WTC11 (cell line): ENCODE data around the gene DRD4. TPM values are rescaled to one million over a fixed set of nuclear protein-coding genes. Genes with fewer than 3 reads are reported as not detected.

Source experiments
- ATAC-seq: fragments of 200-7000 bp; cut with Tn5 transposase; 2 replicates; pipeline ENCODE4 v1.10.0; 2021; ENCODE audit warnings: mild to moderate bottlenecking, moderate library complexity
- CTCF ChIA-PET: fragments of 300-600 bp; sonication (Branson Sonifier 250); formaldehyde crosslinking; loops from one replicate; lab custom pipeline; 2021; ENCODE audit warnings: antibody characterized with exemption; lab: Charles Lee
- POLR2A ChIA-PET: fragments of 350-600 bp; sonication (Branson Sonifier 250); formaldehyde crosslinking; loops from one replicate; lab custom pipeline; 2021; ENCODE audit warnings: antibody characterized with exemption; lab: Charles Lee
- DNase-seq: peaks from one replicate; pipeline ENCODE4 v3.0.0; 2021; ENCODE audit warnings: low spot score
- H3K27ac Mint-ChIP-seq: 2 replicates; pipeline ENCODE4 v1.8.0; 2021; ENCODE audit warnings: mixed read lengths
- H3K27me3 Mint-ChIP-seq: 2 replicates; pipeline ENCODE4 v1.8.0; 2021; ENCODE audit warnings: low read depth, mild to moderate bottlenecking, moderate library complexity, mixed read lengths
- H3K36me3 Mint-ChIP-seq: 2 replicates; pipeline ENCODE4 v1.8.0; 2021; ENCODE audit warnings: mixed read lengths
- H3K4me1 Mint-ChIP-seq: 2 replicates; pipeline ENCODE4 v1.8.0; 2022; ENCODE audit warnings: mixed read lengths
- H3K4me3 Mint-ChIP-seq: 2 replicates; pipeline ENCODE4 v1.8.0; 2021; ENCODE audit warnings: mild to moderate bottlenecking, moderate library complexity, mixed read lengths
- H3K9me3 Mint-ChIP-seq: 2 replicates; pipeline ENCODE4 v1.8.0; 2021; ENCODE audit warnings: mixed read lengths
- EMX1 ChIP-seq: fragments of 250-450 bp; sonication (Bioruptor Pico); IDR thresholded peaks from 2 replicates; pipeline ENCODE4 v1.8.0; 2021; ENCODE audit warnings: mild to moderate bottlenecking
- FOXJ3 ChIP-seq: sonication (generic); formaldehyde crosslinking; IDR thresholded peaks from 2 replicates; pipeline ENCODE4 v1.9.0; 2021; ENCODE audit warnings: missing genetic modification reagents, mild to moderate bottlenecking, borderline replicate concordance
- GABPB1 ChIP-seq: sonication (generic); formaldehyde crosslinking; IDR thresholded peaks from 2 replicates; pipeline ENCODE4 v1.8.1; 2023; ENCODE audit warnings: mild to moderate bottlenecking, missing genetic modification reagents
- GTF2I ChIP-seq: fragments of 250-450 bp; sonication (Bioruptor Pico); conservative IDR thresholded peaks from 2 replicates; pipeline ENCODE4 v1.4.0; 2021; ENCODE audit warnings: mild to moderate bottlenecking
- HMGA2 ChIP-seq: fragments of 250-450 bp; sonication (Bioruptor Pico); IDR thresholded peaks from 2 replicates; pipeline ENCODE4 v1.4.0; 2021; ENCODE audit warnings: mild to moderate bottlenecking, moderate library complexity
- KAT7 ChIP-seq: sonication (generic); formaldehyde crosslinking; IDR thresholded peaks from 2 replicates; pipeline ENCODE4 v1.8.1; 2023; ENCODE audit warnings: missing genetic modification reagents, mild to moderate bottlenecking, borderline replicate concordance
- NR2C2 ChIP-seq: sonication (generic); formaldehyde crosslinking; IDR thresholded peaks from 2 replicates; pipeline ENCODE4 v1.8.0; 2022; ENCODE audit warnings: mild to moderate bottlenecking, missing genetic modification reagents
- NR3C1 ChIP-seq: sonication (generic); formaldehyde crosslinking; conservative IDR thresholded peaks from 2 replicates; pipeline ENCODE4 v1.8.1; 2023; ENCODE audit warnings: low read depth, mild to moderate bottlenecking, missing genetic modification reagents
- RELA ChIP-seq: sonication (generic); formaldehyde crosslinking; IDR thresholded peaks from 2 replicates; pipeline ENCODE4 v1.8.1; 2022; ENCODE audit warnings: missing genetic modification reagents, mild to moderate bottlenecking, borderline replicate concordance
- TCF7 ChIP-seq: sonication (generic); formaldehyde crosslinking; IDR thresholded peaks from 2 replicates; pipeline ENCODE4 v1.8.0; 2022; ENCODE audit warnings: mild to moderate bottlenecking, low read depth, missing genetic modification reagents, moderate library complexity
- ZNF671 ChIP-seq: fragments of 250-450 bp; sonication (Bioruptor Pico); IDR thresholded peaks from 2 replicates; pipeline ENCODE4 v1.8.0; 2021; ENCODE audit warnings: mild to moderate bottlenecking
- total RNA-seq: library from RNA; stranded (reverse); gene quantifications from 3 replicates; pipeline ENCODE4 v1.2.3, GENCODE V29; 2021
- TF ChIP-seq, protein P1 (sequence below): fragments of 250-450 bp; sonication (Bioruptor Pico); IDR thresholded peaks from 2 replicates; pipeline ENCODE4 v1.9.0; 2021; ENCODE audit warnings: mild to moderate bottlenecking, borderline replicate concordance
- TF ChIP-seq, protein P2 (sequence below): sonication (generic); formaldehyde crosslinking; IDR thresholded peaks from 2 replicates; pipeline ENCODE4 v1.8.1; 2023; ENCODE audit warnings: mild to moderate bottlenecking, missing genetic modification reagents, borderline replicate concordance
- TF ChIP-seq, protein P3 (sequence below): sonication (generic); formaldehyde crosslinking; IDR thresholded peaks from 2 replicates; pipeline ENCODE4 v1.8.1; 2022; ENCODE audit warnings: mild to moderate bottlenecking, missing genetic modification reagents, moderate library complexity, borderline replicate concordance
- TF ChIP-seq, protein P4 (sequence below): fragments of 250-450 bp; sonication (Bioruptor Pico); conservative IDR thresholded peaks from 2 replicates; pipeline ENCODE4 v1.9.0; 2021; ENCODE audit warnings: mild to moderate bottlenecking
- TF ChIP-seq, protein P5 (sequence below): sonication (generic); formaldehyde crosslinking; IDR thresholded peaks from 2 replicates; pipeline ENCODE4 v1.8.1; 2022; ENCODE audit warnings: low read depth, missing genetic modification reagents, borderline replicate concordance
- TF ChIP-seq, protein P6 (sequence below): sonication (generic); formaldehyde crosslinking; IDR thresholded peaks from 2 replicates; pipeline ENCODE4 v1.8.0; 2023; ENCODE audit warnings: missing genetic modification reagents
- TF ChIP-seq, protein P7 (sequence below): sonication (generic); formaldehyde crosslinking; IDR thresholded peaks from 2 replicates; pipeline ENCODE4 v1.8.0; 2022; ENCODE audit warnings: mild to moderate bottlenecking, missing genetic modification reagents

The DRD4 gene
- total RNA-seq, 1 experiment from 2014 or later: 3.7 TPM

DNA sequence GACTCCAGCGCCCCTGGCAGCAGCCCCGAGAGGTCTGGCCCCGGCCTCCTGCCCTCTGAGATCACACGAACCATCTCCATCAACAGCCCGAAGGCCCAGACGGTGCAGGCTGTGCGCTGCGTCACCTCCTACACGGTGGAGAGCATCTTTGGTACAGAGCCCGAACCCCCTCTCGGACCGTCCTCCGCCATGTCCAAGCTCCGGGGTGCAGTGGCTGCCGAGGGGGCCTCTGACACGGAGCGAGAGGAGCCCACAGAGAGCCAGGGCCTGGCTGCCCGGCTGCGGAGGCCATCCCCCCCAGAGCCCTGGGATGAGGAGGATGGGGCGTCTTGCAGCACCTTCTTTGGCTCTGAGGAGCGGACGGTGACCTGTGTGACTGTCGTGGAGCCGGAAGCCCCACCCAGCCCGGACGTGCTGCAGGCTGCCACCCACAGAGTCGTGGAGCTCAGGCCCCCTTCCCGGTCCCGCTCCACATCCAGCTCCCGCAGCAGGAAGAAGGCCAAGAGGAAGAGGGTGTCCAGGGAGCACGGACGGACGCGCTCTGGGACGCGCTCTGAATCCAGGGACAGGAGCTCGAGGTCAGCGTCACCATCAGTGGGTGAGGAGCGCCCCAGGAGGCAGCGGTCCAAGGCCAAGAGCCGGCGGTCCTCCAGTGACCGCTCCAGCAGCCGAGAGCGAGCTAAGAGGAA is 29.0 kb upstream of the DRD4 start (continued):
- TF ChIP-seq, protein P1, sequence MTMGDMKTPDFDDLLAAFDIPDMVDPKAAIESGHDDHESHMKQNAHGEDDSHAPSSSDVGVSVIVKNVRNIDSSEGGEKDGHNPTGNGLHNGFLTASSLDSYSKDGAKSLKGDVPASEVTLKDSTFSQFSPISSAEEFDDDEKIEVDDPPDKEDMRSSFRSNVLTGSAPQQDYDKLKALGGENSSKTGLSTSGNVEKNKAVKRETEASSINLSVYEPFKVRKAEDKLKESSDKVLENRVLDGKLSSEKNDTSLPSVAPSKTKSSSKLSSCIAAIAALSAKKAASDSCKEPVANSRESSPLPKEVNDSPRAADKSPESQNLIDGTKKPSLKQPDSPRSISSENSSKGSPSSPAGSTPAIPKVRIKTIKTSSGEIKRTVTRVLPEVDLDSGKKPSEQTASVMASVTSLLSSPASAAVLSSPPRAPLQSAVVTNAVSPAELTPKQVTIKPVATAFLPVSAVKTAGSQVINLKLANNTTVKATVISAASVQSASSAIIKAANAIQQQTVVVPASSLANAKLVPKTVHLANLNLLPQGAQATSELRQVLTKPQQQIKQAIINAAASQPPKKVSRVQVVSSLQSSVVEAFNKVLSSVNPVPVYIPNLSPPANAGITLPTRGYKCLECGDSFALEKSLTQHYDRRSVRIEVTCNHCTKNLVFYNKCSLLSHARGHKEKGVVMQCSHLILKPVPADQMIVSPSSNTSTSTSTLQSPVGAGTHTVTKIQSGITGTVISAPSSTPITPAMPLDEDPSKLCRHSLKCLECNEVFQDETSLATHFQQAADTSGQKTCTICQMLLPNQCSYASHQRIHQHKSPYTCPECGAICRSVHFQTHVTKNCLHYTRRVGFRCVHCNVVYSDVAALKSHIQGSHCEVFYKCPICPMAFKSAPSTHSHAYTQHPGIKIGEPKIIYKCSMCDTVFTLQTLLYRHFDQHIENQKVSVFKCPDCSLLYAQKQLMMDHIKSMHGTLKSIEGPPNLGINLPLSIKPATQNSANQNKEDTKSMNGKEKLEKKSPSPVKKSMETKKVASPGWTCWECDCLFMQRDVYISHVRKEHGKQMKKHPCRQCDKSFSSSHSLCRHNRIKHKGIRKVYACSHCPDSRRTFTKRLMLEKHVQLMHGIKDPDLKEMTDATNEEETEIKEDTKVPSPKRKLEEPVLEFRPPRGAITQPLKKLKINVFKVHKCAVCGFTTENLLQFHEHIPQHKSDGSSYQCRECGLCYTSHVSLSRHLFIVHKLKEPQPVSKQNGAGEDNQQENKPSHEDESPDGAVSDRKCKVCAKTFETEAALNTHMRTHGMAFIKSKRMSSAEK (CRISPR knock-in tag): no peak
- TF ChIP-seq EMX1 (no peak), ZNF671 (no peak), NR3C1 (no peak)
- TF ChIP-seq, protein P2, sequence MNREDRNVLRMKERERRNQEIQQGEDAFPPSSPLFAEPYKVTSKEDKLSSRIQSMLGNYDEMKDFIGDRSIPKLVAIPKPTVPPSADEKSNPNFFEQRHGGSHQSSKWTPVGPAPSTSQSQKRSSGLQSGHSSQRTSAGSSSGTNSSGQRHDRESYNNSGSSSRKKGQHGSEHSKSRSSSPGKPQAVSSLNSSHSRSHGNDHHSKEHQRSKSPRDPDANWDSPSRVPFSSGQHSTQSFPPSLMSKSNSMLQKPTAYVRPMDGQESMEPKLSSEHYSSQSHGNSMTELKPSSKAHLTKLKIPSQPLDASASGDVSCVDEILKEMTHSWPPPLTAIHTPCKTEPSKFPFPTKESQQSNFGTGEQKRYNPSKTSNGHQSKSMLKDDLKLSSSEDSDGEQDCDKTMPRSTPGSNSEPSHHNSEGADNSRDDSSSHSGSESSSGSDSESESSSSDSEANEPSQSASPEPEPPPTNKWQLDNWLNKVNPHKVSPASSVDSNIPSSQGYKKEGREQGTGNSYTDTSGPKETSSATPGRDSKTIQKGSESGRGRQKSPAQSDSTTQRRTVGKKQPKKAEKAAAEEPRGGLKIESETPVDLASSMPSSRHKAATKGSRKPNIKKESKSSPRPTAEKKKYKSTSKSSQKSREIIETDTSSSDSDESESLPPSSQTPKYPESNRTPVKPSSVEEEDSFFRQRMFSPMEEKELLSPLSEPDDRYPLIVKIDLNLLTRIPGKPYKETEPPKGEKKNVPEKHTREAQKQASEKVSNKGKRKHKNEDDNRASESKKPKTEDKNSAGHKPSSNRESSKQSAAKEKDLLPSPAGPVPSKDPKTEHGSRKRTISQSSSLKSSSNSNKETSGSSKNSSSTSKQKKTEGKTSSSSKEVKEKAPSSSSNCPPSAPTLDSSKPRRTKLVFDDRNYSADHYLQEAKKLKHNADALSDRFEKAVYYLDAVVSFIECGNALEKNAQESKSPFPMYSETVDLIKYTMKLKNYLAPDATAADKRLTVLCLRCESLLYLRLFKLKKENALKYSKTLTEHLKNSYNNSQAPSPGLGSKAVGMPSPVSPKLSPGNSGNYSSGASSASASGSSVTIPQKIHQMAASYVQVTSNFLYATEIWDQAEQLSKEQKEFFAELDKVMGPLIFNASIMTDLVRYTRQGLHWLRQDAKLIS (CRISPR knock-in tag): no peak
- TF ChIP-seq, protein P3, sequence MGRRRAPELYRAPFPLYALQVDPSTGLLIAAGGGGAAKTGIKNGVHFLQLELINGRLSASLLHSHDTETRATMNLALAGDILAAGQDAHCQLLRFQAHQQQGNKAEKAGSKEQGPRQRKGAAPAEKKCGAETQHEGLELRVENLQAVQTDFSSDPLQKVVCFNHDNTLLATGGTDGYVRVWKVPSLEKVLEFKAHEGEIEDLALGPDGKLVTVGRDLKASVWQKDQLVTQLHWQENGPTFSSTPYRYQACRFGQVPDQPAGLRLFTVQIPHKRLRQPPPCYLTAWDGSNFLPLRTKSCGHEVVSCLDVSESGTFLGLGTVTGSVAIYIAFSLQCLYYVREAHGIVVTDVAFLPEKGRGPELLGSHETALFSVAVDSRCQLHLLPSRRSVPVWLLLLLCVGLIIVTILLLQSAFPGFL (CRISPR knock-in tag): no peak
- TF ChIP-seq, protein P4, sequence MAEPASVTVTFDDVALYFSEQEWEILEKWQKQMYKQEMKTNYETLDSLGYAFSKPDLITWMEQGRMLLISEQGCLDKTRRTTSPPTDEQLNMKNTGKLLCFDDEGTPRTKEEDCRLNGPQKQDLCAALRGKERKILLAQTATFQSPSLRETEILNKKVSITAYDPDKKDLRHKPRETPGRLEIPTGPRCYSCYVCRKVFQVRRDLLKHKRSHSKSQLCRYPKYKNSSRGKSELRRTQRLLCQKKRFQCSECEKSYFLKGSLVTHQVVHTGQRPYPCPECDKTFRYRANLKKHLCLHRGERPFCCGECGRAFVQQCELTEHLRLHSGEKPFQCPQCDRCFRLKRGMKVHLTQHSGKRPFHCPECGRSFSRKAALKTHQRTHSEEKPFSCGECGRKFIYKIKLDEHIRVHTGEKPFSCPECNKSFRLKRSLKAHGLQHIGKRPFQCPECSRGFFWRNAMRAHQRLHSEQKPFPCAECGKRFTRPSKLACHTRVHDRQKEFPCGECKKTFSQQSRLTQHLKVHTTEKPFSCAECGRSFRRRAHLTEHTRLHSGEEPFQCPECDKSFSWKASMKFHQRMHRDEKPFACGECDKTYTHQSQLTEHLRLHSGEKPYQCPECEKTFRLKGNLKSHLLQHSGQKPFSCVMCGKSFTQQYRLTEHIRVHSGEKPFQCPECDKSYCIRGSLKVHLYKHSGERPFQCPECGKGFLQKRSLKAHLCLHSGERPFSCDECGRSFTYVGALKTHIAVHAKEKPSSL: no peak

DNA sequence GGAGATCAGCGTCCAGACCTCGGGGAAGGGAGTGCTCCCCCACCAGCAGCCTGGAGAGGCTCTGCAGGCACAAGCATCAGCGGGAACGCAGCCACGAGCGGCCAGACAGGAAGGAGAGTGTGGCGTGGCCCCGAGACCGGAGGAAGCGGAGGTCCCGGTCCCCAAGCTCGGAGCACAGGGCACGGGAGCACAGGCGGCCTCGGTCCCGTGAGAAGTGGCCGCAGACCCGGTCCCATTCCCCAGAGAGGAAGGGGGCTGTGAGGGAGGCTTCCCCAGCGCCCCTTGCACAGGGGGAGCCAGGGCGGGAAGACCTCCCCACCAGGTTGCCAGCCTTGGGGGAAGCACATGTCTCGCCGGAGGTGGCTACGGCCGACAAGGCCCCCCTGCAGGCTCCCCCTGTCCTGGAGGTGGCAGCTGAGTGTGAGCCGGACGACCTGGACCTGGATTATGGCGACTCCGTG is 28.2 kb upstream of the DRD4 start:
- ChIA-PET CTCF (interaction anchor here (1.0 kb wide), 1 partner anchor 168 kb away, joined by 4 read pairs; the partner anchor contains the start of gene GATD1), POLR2A (no interaction called here)

DNA sequence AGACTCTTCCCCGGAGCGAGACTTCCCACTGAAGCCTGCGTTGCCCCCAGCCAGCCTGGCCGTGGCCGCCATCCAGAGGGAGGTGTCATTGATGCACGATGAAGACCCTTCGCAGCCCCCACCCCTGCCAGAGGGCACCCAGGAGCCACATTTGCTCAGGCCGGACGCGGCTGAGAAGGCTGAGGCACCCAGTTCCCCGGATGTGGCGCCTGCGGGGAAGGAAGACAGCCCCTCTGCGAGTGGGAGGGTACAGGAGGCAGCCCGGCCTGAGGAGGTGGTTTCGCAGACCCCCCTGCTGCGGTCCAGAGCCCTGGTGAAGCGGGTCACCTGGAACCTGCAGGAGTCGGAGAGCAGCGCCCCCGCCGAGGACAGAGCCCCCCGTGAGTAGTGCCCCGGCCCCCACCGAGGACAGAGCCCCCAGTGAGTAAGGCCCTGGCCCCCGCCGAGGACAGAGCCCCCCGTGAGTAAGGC is 27.7 kb upstream of the DRD4 start:
- DNase-seq (no peak), ATAC-seq (no peak)
- ChIA-PET POLR2A (no interaction called here), CTCF (no interaction called here)
- no peak overlapping the region for H3K27ac Mint-ChIP-seq
- H3K27me3 Mint-ChIP-seq: no peaks in the 10 kb centered on the region
- H3K4me3 Mint-ChIP-seq: no peak overlapping the region
- H3K4me1 Mint-ChIP-seq: 0 out of 2 replicates have a peak, but pooled peaks cover 4% of the 10 kb centered on the region
- no peaks in the 10 kb centered on the region for H3K9me3 Mint-ChIP-seq
- H3K36me3 Mint-ChIP-seq: peaks cover 29% of the 10 kb centered on the region
- TF ChIP-seq NR3C1: no peak
- no peak for TF ChIP-seq KAT7 (CRISPR knock-in tag)
- TF ChIP-seq, protein P5, sequence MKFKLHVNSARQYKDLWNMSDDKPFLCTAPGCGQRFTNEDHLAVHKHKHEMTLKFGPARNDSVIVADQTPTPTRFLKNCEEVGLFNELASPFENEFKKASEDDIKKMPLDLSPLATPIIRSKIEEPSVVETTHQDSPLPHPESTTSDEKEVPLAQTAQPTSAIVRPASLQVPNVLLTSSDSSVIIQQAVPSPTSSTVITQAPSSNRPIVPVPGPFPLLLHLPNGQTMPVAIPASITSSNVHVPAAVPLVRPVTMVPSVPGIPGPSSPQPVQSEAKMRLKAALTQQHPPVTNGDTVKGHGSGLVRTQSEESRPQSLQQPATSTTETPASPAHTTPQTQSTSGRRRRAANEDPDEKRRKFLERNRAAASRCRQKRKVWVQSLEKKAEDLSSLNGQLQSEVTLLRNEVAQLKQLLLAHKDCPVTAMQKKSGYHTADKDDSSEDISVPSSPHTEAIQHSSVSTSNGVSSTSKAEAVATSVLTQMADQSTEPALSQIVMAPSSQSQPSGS: no peak
- no peak for TF ChIP-seq EMX1
- TF ChIP-seq NR2C2 (CRISPR knock-in tag): no peak
- TF ChIP-seq, protein P6, sequence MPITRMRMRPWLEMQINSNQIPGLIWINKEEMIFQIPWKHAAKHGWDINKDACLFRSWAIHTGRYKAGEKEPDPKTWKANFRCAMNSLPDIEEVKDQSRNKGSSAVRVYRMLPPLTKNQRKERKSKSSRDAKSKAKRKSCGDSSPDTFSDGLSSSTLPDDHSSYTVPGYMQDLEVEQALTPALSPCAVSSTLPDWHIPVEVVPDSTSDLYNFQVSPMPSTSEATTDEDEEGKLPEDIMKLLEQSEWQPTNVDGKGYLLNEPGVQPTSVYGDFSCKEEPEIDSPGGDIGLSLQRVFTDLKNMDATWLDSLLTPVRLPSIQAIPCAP (CRISPR knock-in tag): no peak
- no peak for TF ChIP-seq RELA
- TF ChIP-seq FOXJ3: no peak
- no peak for TF ChIP-seq HMGA2 (CRISPR knock-in tag)

More for the DNA sequence above, 28.2 kb upstream of the DRD4 start:
- Mint-ChIP-seq H3K36me3 (peaks cover 34% of the 10 kb centered on the region), H3K4me3 (no peak overlapping the region), H3K9me3 (no peaks in the 10 kb centered on the region), H3K27ac (no peak overlapping the region), H3K4me1 (0 out of 2 replicates have a peak, but pooled peaks cover 4% of the 10 kb centered on the region), H3K27me3 (no peaks in the 10 kb centered on the region)
- DNase-seq (no peak), ATAC-seq (no peak)
- TF ChIP-seq, protein P7, sequence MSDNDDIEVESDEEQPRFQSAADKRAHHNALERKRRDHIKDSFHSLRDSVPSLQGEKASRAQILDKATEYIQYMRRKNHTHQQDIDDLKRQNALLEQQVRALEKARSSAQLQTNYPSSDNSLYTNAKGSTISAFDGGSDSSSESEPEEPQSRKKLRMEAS (CRISPR knock-in tag): no peak
- TF ChIP-seq TCF7 (CRISPR knock-in tag) (no peak), GABPB1 (CRISPR knock-in tag) (no peak), GTF2I (no peak)
